GM23248 (cell line): ENCODE results near the gene EBF4. TPM values are rescaled to one million over a fixed set of nuclear protein-coding genes. Genes with fewer than 3 reads are reported as not detected.

ENCODE experiments used
- DNase-seq: peaks from one replicate; pipeline ENCODE4 v3.0.0-alpha.2; 2015
- H2AFZ ChIP-seq: fragments of 200-600 bp; sonication (generic); 2 replicates; pipeline ENCODE4 v1.6.1; 2016; ENCODE audit warnings: antibody characterized with exemption
- H3F3A ChIP-seq: fragments of 200-600 bp; sonication (generic); 2 replicates; pipeline ENCODE4 v1.6.1; 2016; ENCODE audit warnings: mild to moderate bottlenecking, antibody characterized with exemption, mixed run types; ENCODE audit not compliant: insufficient read depth
- H3K27ac ChIP-seq: fragments of 200-600 bp; sonication (generic); 2 replicates; pipeline ENCODE4 v1.5.1; 2016; ENCODE audit warnings: mild to moderate bottlenecking
- H3K27me3 ChIP-seq: fragments of 200-600 bp; sonication (generic); replicated peaks from 2 replicates; pipeline ENCODE4 v1.6.1; 2016; ENCODE audit warnings: mild to moderate bottlenecking; ENCODE audit not compliant: insufficient read depth
- H3K36me3 ChIP-seq: fragments of 200-600 bp; sonication (generic); 2 replicates; pipeline ENCODE4 v1.6.1; 2016; ENCODE audit warnings: low read depth, mild to moderate bottlenecking
- H3K4me1 ChIP-seq: fragments of 200-600 bp; sonication (generic); 2 replicates; pipeline ENCODE4 v1.6.1; 2016; ENCODE audit warnings: mild to moderate bottlenecking; ENCODE audit not compliant: insufficient read depth
- H3K4me2 ChIP-seq: fragments of 200-600 bp; sonication (generic); one replicate; pipeline ENCODE4 v1.6.1; 2016; ENCODE audit warnings: mild to moderate bottlenecking; ENCODE audit not compliant: unreplicated experiment
- H3K4me3 ChIP-seq: fragments of 200-600 bp; sonication (generic); 2 replicates; pipeline ENCODE4 v1.5.1; 2016; ENCODE audit warnings: mild to moderate bottlenecking
- H3K79me2 ChIP-seq: fragments of 200-600 bp; sonication (generic); 2 replicates; pipeline ENCODE4 v1.6.1; 2016; ENCODE audit warnings: mild to moderate bottlenecking; ENCODE audit not compliant: insufficient read depth
- H3K9ac ChIP-seq: fragments of 200-600 bp; sonication (generic); 2 replicates; pipeline ENCODE4 v1.6.1; 2016; ENCODE audit warnings: mild to moderate bottlenecking
- H3K9me2 ChIP-seq: fragments of 200-600 bp; sonication (generic); 2 replicates; pipeline ENCODE4 v1.6.1; 2016; ENCODE audit warnings: mixed run types, mild to moderate bottlenecking, moderate library complexity; ENCODE audit not compliant: insufficient read depth
- H3K9me3 ChIP-seq: fragments of 200-600 bp; sonication (generic); one replicate; pipeline ENCODE4 v1.6.1; 2017; ENCODE audit warnings: low read depth
- H4K20me1 ChIP-seq: fragments of 200-600 bp; sonication (generic); 2 replicates; pipeline ENCODE4 v1.6.0; 2016; ENCODE audit not compliant: insufficient read depth
- EZH2 ChIP-seq: fragments of 200-600 bp; sonication (generic); IDR thresholded peaks from 2 replicates; pipeline ENCODE4 v1.6.1; 2018; ENCODE audit warnings: antibody characterized with exemption, mild to moderate bottlenecking; ENCODE audit not compliant: insufficient read depth, poor library complexity, severe bottlenecking
- EZH2phosphoT487 ChIP-seq: fragments of 200-600 bp; sonication (generic); IDR thresholded peaks from 2 replicates; pipeline ENCODE4 v1.6.1; 2018; ENCODE audit warnings: antibody characterized with exemption, moderate library complexity, mild to moderate bottlenecking, low read depth; ENCODE audit not compliant: insufficient read depth
- WGBS, 2 experiments: methylation state at CpG; one replicate each; pipeline ENCODE4 v1.1.6; 2015 to 2017; ENCODE audit warnings: low lambda C conversion rate in 2 of 2, low coverage in 1 of 2; ENCODE audit errors: missing lambda C conversion rate in 2 of 2; 5-methylcytosine and 5-hydroxymethylcytosine counted together
- in situ Hi-C: fragments of 300-500 bp; cut with MboI; formaldehyde crosslinking; loops from 2 replicates; pipeline ENCODE4 v1.15.0; 2020
- polyA plus RNA-seq: library from polyadenylated mRNA; unstranded; fragments of >200 nt; fragmentation: Nextera tagmentation; extraction: Ambion mirVana; gene quantifications from 2 replicates; pipeline ENCODE4 v1.2.1, GENCODE V29; 2016
- total RNA-seq: library from RNA; depleted of rRNA; stranded (reverse); fragments of >200 nt; shearing (Covaris generic); gene quantifications from 2 replicates; pipeline ENCODE4 v1.2.3, GENCODE V29; 2014

The EBF4 gene
- total and polyA plus RNA-seq, 2 experiments from 2014 or later = 0.36 TPM; not detected in 1

- Histone ChIP-seq H3K4me3 (no peak overlapping the region), H3K27me3 (peaks cover 42% of the 10 kb centered on the region), H3K36me3 (no peaks in the 10 kb centered on the region), H3K9ac (no peak overlapping the region), H3K27ac (no peak overlapping the region), H3K9me3 (no peaks in the 10 kb centered on the region), H3K79me2 (no peaks in the 10 kb centered on the region), H3K9me2 (no peaks in the 10 kb centered on the region), H4K20me1 (no peaks in the 10 kb centered on the region), H3K4me2 (no peak overlapping the region), H2AFZ (no peak overlapping the region), H3K4me1 (no peaks in the 10 kb centered on the region), H3F3A (no peaks in the 10 kb centered on the region)
- TF ChIP-seq EZH2phosphoT487 (no peak), EZH2 (no peak)
- in situ Hi-C loops = no loop called here
- no peak for DNase-seq
- 42 to 52% methylated on average over 4 of the region's 4 CpGs for WGBS, 2 experiments
Measured at GRCh38 chr20:2698186-2698817, 5.7 kb downstream of the EBF4 start.

GRCh38 chr20:2698912-2699311 lies 6.3 kb downstream of the EBF4 start:
- Histone ChIP-seq H3K9ac (no peak overlapping the region), H4K20me1 (no peaks in the 10 kb centered on the region), H2AFZ (no peak overlapping the region), H3K9me2 (no peaks in the 10 kb centered on the region), H3F3A (no peaks in the 10 kb centered on the region), H3K27me3 (peaks cover 37% of the 10 kb centered on the region), H3K4me3 (no peak overlapping the region), H3K27ac (no peak overlapping the region), H3K36me3 (no peaks in the 10 kb centered on the region), H3K4me2 (no peak overlapping the region), H3K79me2 (no peaks in the 10 kb centered on the region), H3K4me1 (no peaks in the 10 kb centered on the region), H3K9me3 (no peaks in the 10 kb centered on the region)
- TF ChIP-seq EZH2 (no peak), EZH2phosphoT487 (no peak)
- 59 to 64% methylated on average over 4 of the region's 4 CpGs for WGBS, 2 experiments
- no peak for DNase-seq
- in situ Hi-C loops = no loop called here

GRCh38 chr20:2699775-2700413 lies 7.3 kb downstream of the EBF4 start:
- Histone ChIP-seq H3K79me2 (no peaks in the 10 kb centered on the region), H3K9ac (no peak overlapping the region), H3K4me1 (no peaks in the 10 kb centered on the region), H3K36me3 (no peaks in the 10 kb centered on the region), H4K20me1 (no peaks in the 10 kb centered on the region), H3K27me3 (peaks cover 33% of the 10 kb centered on the region), H3K4me3 (no peak overlapping the region), H3K9me2 (no peaks in the 10 kb centered on the region), H3K27ac (no peak overlapping the region), H3K4me2 (no peak overlapping the region), H2AFZ (no peak overlapping the region), H3F3A (no peaks in the 10 kb centered on the region), H3K9me3 (no peaks in the 10 kb centered on the region)
- no peak for DNase-seq
- TF ChIP-seq EZH2 (no peak), EZH2phosphoT487 (no peak)
- WGBS, 2 experiments = 63 to 74% methylated on average over 5 of the region's 5 CpGs
- in situ Hi-C loops = no loop called here

GRCh38 chr20:2700913-2701620 lies 8.5 kb downstream of the EBF4 start:
- in situ Hi-C loops = no loop called here
- no peak for DNase-seq

More at GRCh38 chr20:2700913-2701620, 8.5 kb downstream of the EBF4 start:
- Histone ChIP-seq H3K4me1 (no peaks in the 10 kb centered on the region), H4K20me1 (no peaks in the 10 kb centered on the region), H3K27ac (no peak overlapping the region), H3K27me3 (peaks cover 26% of the 10 kb centered on the region), H3K4me2 (no peak overlapping the region), H3K36me3 (no peaks in the 10 kb centered on the region), H3K9me3 (no peaks in the 10 kb centered on the region), H3F3A (no peaks in the 10 kb centered on the region), H3K79me2 (no peaks in the 10 kb centered on the region), H2AFZ (no peak overlapping the region), H3K9ac (no peak overlapping the region), H3K9me2 (no peaks in the 10 kb centered on the region), H3K4me3 (no peak overlapping the region)
- TF ChIP-seq EZH2phosphoT487 (no peak), EZH2 (no peak)
- WGBS, 2 experiments = 55 to 57% methylated on average over 8 to 9 of the region's 9 CpGs
